ENCODE measurements around the gene NR3C1. TPM values are rescaled to one million over a fixed set of nuclear protein-coding genes. Genes with fewer than 3 reads are reported as not detected.

The NR3C1 gene
- total and polyA plus RNA-seq, 2 of the 4 experiments (the other 2 are of a cell fraction) = 13.7 to 77.4 TPM

- peaks cover 8% of the 10 kb centered on the region for H3K4me1 ChIP-seq (ENCODE audit: control insufficient read depth, insufficient read depth, low read length)
- no peak overlapping the region for H2BK120ac ChIP-seq (ENCODE audit: low read depth, low read length)
- POLR2A ChIA-PET (ENCODE audit: unreplicated experiment) = no interaction called here
- no peaks in the 10 kb centered on the region; the same call in 1 of the 2 replicates for H3K36me3 ChIP-seq (ENCODE audit: control insufficient read depth, insufficient read depth, low read length)
- no peak overlapping the region for H2BK20ac ChIP-seq (ENCODE audit: low read depth, low read length)
- no peak overlapping the region for H4K8ac ChIP-seq (ENCODE audit: low read depth in 2 of 2, low read length in 2 of 2)
- no peak overlapping the region for H2BK5ac ChIP-seq (ENCODE audit: low read depth, low read length, poor library complexity, severe bottlenecking)
- in situ Hi-C loops (cut with MboI; ENCODE audit: low sequenced_read_pairs) (no loop called here), intact Hi-C loops (cut with micrococcal nuclease) (no loop called here), dilution Hi-C loops (cut with HindIII; ENCODE audit: low sequenced_read_pairs, unreplicated experiment) (no loop called here)
- BruUV-seq (replicated peaks) = no TSS peak
- peaks cover 4 to 74% of the 10 kb centered on the region in 2 experiments; a peak in 3 of 4 replicates for H3K79me1 ChIP-seq (ENCODE audit: low read depth in 1 of 2, low read length in 2 of 2)
- ATAC-seq (ENCODE audit: low read depth) (no peak), DNase-seq (no peak)
- no peak overlapping the region for H3K23ac ChIP-seq (ENCODE audit: low read depth, low read length)
- CTCF ChIA-PET = no interaction called here
- TF ChIP-seq CHD1 (IDR thresholded peaks at IDR 0.05; ENCODE audit: low read depth, low read length) (no peak), POLR2A (IDR thresholded peaks at IDR 0.05; ENCODE audit: low read depth, low read length) (no peak), NFE2L2 (IDR thresholded peaks at IDR 0.05; ENCODE audit: low read depth, low read length) (no peak), BHLHE40 (IDR thresholded peaks at IDR 0.05; ENCODE audit: low read depth, low read length) (no peak), SMC3 (IDR thresholded peaks at IDR 0.05; ENCODE audit: low read depth, low read length) (no peak), FOS (IDR thresholded peaks at IDR 0.05; ENCODE audit: low read depth, low read length) (no peak)
- TF ChIP-seq, protein P1, sequence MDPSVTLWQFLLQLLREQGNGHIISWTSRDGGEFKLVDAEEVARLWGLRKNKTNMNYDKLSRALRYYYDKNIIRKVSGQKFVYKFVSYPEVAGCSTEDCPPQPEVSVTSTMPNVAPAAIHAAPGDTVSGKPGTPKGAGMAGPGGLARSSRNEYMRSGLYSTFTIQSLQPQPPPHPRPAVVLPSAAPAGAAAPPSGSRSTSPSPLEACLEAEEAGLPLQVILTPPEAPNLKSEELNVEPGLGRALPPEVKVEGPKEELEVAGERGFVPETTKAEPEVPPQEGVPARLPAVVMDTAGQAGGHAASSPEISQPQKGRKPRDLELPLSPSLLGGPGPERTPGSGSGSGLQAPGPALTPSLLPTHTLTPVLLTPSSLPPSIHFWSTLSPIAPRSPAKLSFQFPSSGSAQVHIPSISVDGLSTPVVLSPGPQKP (IDR thresholded peaks at IDR 0.05; ENCODE audit: borderline replicate concordance, low read depth, low read length) = no peak
- H3K9ac ChIP-seq (ENCODE audit: low read depth, low read length) = no peak overlapping the region
- H2AK5ac ChIP-seq (ENCODE audit: low read depth, low read length) = no peak overlapping the region
- H3K56ac ChIP-seq (ENCODE audit: extremely low read depth, insufficient read depth, low read length) = no peak overlapping the region
- WGBS, 2 experiments (ENCODE audit: extremely low coverage in 2 of 2, insufficient read length in 1 of 2) = no CpG with 5 or more reads among the region's 3 CpGs
- no peak overlapping the region for H3K4ac ChIP-seq (ENCODE audit: low read depth, low read length)
- peaks cover 17% of the 10 kb centered on the region for H3K9me1 ChIP-seq (ENCODE audit: insufficient read depth, low read length)
- H3K4me2 ChIP-seq (ENCODE audit: low read depth, low read length) = no peak overlapping the region
- H3K27me3 ChIP-seq (ENCODE audit: control insufficient read depth, insufficient read depth, low read length) = no peaks in the 10 kb centered on the region
- H3K18ac ChIP-seq (ENCODE audit: low read depth, low read length) = no peak overlapping the region
- 0 out of 2 replicates have a peak, but pooled peaks cover 2% of the 10 kb centered on the region for H3K9me3 ChIP-seq (ENCODE audit: control insufficient read depth, insufficient read depth, low read length)
- no peak overlapping the region for H3K4me3 ChIP-seq (ENCODE audit: insufficient read depth, low read depth, low read length)
- H4K5ac ChIP-seq (ENCODE audit: low read depth, low read length) = no peak overlapping the region
- H4K20me1 ChIP-seq (ENCODE audit: insufficient read depth, low read length) = peaks cover 59% of the 10 kb centered on the region
- no peak overlapping the region for H2AK9ac ChIP-seq (replicated peaks; ENCODE audit: low read depth, low read length, poor library complexity)
- no peak overlapping the region for H2AFZ ChIP-seq (replicated peaks; ENCODE audit: low read length, poor library complexity)
- H3K27ac ChIP-seq (ENCODE audit: insufficient read depth, low read length) = no peak overlapping the region
- no peak overlapping the region for H2BK15ac ChIP-seq (ENCODE audit: low read depth, low read length)
- no peak overlapping the region for H4K91ac ChIP-seq (ENCODE audit: insufficient read depth, low read depth, low read length)
- no peak overlapping the region for H3K14ac ChIP-seq (replicated peaks; ENCODE audit: low read depth, low read length)
Measured at GRCh38 chr5:143373076-143373475, 30.4 kb downstream of the NR3C1 start.
